GM12878 (cell line): ENCODE results near the gene NOC2L. TPM values are rescaled to one million over a fixed set of nuclear protein-coding genes. Genes with fewer than 3 reads are reported as not detected.

Experiments used
- ATF2 ChIP-seq: IDR thresholded peaks from 2 replicates; pipeline ENCODE4 v1.6.1; 2012; ENCODE audit warnings: low read length, inconsistent platforms
- EGR1 ChIP-seq, 2 experiments: IDR thresholded peaks; 1 replicate in 1 of 2; 2 replicates in 1 of 2; pipeline ENCODE4 v1.6.1; 2011 to 2012; ENCODE audit warnings: low read depth in 2 of 2, low read length in 2 of 2, borderline replicate concordance in 1 of 2, mild to moderate bottlenecking in 1 of 2, moderate library complexity in 1 of 2
- ELK1 ChIP-seq: IDR thresholded peaks from 2 replicates; pipeline ENCODE4 v1.6.1; 2012; ENCODE audit warnings: low read depth, low read length, improper control_type of control experiment
- FOXK2 ChIP-seq: fragments of 450-650 bp; IDR thresholded peaks from 2 replicates; pipeline ENCODE4 v1.6.1; 2017; ENCODE audit warnings: mild to moderate bottlenecking, moderate library complexity
- LARP7 ChIP-seq: fragments of 450-650 bp; IDR thresholded peaks from 2 replicates; pipeline ENCODE4 v1.6.1; 2017; ENCODE audit warnings: mild to moderate bottlenecking
- NR2F1 ChIP-seq: fragments of 450-650 bp; conservative IDR thresholded peaks from 2 replicates; pipeline ENCODE4 v1.6.1; 2017; ENCODE audit warnings: mild to moderate bottlenecking
- POLR2AphosphoS5 ChIP-seq: IDR thresholded peaks from 2 replicates; pipeline ENCODE4 v1.6.1; 2011; ENCODE audit warnings: mild to moderate bottlenecking, low read length, inconsistent platforms
- RB1 ChIP-seq: fragments of 450-650 bp; formaldehyde crosslinking; IDR thresholded peaks from 2 replicates; pipeline ENCODE4 v1.6.1; 2017; ENCODE audit warnings: mild to moderate bottlenecking, borderline replicate concordance
- SP1 ChIP-seq: IDR thresholded peaks from one replicate; pipeline ENCODE4 v1.6.1; 2011; ENCODE audit warnings: low read depth, low read length
- ZNF207 ChIP-seq: fragments of 450-650 bp; IDR thresholded peaks from 2 replicates; pipeline ENCODE4 v1.6.1; 2014; ENCODE audit warnings: antibody characterized with exemption, mild to moderate bottlenecking, borderline replicate concordance
- polyA plus RNA-seq, 11 experiments: library from polyadenylated mRNA; depleted of rRNA in 4 of 11; unstranded in 6 of 11; stranded (reverse) in 5 of 11; fragments of >200 nt; fragmentation: Nextera tagmentation in 4 of 11; fragmentation: Illumina TruSeq in 1 of 11; extraction: Ambion mirVana in 4 of 11; extraction: Trizol in 1 of 11; gene quantifications; 1 replicate in 1 of 11; 2 replicates in 10 of 11; pipeline versions ENCODE4 v1.2.1 to v1.2.3, GENCODE V29; 2011 to 2016; ENCODE audit warnings: inconsistent platforms in 2 of 11, missing spikeins in 2 of 11, low read depth in 1 of 11
- total RNA-seq, 4 experiments: library from RNA; depleted of rRNA in 3 of 4; stranded (reverse); fragments of >200 nt in 3 of 4; fragmentation: Illumina TruSeq in 1 of 4; extraction: Trizol in 1 of 4; gene quantifications; 2 replicates each; pipeline versions ENCODE4 v1.2.1 to v1.2.3, GENCODE V29; 2013 to 2021
- TF ChIP-seq, protein P1 (sequence below): fragments of 450-650 bp; IDR thresholded peaks from 2 replicates; pipeline ENCODE4 v1.6.1; 2018; ENCODE audit warnings: mild to moderate bottlenecking, low read depth, moderate library complexity; ENCODE audit not compliant: partially characterized antibody
- TF ChIP-seq, protein P2 (sequence below): fragments of 450-650 bp; IDR thresholded peaks from 2 replicates; pipeline ENCODE4 v1.6.1; 2017; ENCODE audit warnings: antibody characterized with exemption, mild to moderate bottlenecking, moderate library complexity
- TF ChIP-seq, protein P3 (sequence below): IDR thresholded peaks from 2 replicates; pipeline ENCODE4 v1.6.1; 2012; ENCODE audit warnings: improper control_type of control experiment, low read depth, low read length; ENCODE audit not compliant: insufficient replicate concordance
- TF ChIP-seq, protein P4 (sequence below): IDR thresholded peaks from 2 replicates; pipeline ENCODE4 v1.6.1; 2012; ENCODE audit warnings: low read depth, low read length, improper control_type of control experiment

The NOC2L gene
- total and polyA plus RNA-seq, 10 of the 15 experiments (the other 5 are each of a cell fraction or from before 2014, with no cell fraction given), result 1.3 to 171 (median 64.3) TPM

- TF ChIP-seq, protein P1, sequence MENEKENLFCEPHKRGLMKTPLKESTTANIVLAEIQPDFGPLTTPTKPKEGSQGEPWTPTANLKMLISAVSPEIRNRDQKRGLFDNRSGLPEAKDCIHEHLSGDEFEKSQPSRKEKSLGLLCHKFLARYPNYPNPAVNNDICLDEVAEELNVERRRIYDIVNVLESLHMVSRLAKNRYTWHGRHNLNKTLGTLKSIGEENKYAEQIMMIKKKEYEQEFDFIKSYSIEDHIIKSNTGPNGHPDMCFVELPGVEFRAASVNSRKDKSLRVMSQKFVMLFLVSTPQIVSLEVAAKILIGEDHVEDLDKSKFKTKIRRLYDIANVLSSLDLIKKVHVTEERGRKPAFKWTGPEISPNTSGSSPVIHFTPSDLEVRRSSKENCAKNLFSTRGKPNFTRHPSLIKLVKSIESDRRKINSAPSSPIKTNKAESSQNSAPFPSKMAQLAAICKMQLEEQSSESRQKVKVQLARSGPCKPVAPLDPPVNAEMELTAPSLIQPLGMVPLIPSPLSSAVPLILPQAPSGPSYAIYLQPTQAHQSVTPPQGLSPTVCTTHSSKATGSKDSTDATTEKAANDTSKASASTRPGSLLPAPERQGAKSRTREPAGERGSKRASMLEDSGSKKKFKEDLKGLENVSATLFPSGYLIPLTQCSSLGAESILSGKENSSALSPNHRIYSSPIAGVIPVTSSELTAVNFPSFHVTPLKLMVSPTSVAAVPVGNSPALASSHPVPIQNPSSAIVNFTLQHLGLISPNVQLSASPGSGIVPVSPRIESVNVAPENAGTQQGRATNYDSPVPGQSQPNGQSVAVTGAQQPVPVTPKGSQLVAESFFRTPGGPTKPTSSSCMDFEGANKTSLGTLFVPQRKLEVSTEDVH, result no peak
- peak in 1 of 2 experiments; percentile 53; a peak in 1 of 3 replicates for TF ChIP-seq EGR1 (IDR thresholded peaks at IDR 0.05; ENCODE audit: borderline replicate concordance in 1 of 2, low read depth in 2 of 2, low read length in 2 of 2)
- TF ChIP-seq FOXK2, result no peak
- no peak for TF ChIP-seq RB1
- TF ChIP-seq, protein P2, sequence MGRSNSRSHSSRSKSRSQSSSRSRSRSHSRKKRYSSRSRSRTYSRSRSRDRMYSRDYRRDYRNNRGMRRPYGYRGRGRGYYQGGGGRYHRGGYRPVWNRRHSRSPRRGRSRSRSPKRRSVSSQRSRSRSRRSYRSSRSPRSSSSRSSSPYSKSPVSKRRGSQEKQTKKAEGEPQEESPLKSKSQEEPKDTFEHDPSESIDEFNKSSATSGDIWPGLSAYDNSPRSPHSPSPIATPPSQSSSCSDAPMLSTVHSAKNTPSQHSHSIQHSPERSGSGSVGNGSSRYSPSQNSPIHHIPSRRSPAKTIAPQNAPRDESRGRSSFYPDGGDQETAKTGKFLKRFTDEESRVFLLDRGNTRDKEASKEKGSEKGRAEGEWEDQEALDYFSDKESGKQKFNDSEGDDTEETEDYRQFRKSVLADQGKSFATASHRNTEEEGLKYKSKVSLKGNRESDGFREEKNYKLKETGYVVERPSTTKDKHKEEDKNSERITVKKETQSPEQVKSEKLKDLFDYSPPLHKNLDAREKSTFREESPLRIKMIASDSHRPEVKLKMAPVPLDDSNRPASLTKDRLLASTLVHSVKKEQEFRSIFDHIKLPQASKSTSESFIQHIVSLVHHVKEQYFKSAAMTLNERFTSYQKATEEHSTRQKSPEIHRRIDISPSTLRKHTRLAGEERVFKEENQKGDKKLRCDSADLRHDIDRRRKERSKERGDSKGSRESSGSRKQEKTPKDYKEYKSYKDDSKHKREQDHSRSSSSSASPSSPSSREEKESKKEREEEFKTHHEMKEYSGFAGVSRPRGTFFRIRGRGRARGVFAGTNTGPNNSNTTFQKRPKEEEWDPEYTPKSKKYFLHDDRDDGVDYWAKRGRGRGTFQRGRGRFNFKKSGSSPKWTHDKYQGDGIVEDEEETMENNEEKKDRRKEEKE, result no peak
- TF ChIP-seq, protein P3, sequence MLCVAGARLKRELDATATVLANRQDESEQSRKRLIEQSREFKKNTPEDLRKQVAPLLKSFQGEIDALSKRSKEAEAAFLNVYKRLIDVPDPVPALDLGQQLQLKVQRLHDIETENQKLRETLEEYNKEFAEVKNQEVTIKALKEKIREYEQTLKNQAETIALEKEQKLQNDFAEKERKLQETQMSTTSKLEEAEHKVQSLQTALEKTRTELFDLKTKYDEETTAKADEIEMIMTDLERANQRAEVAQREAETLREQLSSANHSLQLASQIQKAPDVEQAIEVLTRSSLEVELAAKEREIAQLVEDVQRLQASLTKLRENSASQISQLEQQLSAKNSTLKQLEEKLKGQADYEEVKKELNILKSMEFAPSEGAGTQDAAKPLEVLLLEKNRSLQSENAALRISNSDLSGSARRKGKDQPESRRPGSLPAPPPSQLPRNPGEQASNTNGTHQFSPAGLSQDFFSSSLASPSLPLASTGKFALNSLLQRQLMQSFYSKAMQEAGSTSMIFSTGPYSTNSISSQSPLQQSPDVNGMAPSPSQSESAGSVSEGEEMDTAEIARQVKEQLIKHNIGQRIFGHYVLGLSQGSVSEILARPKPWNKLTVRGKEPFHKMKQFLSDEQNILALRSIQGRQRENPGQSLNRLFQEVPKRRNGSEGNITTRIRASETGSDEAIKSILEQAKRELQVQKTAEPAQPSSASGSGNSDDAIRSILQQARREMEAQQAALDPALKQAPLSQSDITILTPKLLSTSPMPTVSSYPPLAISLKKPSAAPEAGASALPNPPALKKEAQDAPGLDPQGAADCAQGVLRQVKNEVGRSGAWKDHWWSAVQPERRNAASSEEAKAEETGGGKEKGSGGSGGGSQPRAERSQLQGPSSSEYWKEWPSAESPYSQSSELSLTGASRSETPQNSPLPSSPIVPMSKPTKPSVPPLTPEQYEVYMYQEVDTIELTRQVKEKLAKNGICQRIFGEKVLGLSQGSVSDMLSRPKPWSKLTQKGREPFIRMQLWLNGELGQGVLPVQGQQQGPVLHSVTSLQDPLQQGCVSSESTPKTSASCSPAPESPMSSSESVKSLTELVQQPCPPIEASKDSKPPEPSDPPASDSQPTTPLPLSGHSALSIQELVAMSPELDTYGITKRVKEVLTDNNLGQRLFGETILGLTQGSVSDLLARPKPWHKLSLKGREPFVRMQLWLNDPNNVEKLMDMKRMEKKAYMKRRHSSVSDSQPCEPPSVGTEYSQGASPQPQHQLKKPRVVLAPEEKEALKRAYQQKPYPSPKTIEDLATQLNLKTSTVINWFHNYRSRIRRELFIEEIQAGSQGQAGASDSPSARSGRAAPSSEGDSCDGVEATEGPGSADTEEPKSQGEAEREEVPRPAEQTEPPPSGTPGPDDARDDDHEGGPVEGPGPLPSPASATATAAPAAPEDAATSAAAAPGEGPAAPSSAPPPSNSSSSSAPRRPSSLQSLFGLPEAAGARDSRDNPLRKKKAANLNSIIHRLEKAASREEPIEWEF, result no peak
- TF ChIP-seq POLR2AphosphoS5, result no peak
- no peak for TF ChIP-seq ZNF207
- TF ChIP-seq ATF2, result no peak
- TF ChIP-seq ELK1, result no peak
- 0 out of 2 replicates have a peak, but pooled peaks have one; percentile 28 for TF ChIP-seq NR2F1
- TF ChIP-seq LARP7, result no peak
- TF ChIP-seq, protein P4, sequence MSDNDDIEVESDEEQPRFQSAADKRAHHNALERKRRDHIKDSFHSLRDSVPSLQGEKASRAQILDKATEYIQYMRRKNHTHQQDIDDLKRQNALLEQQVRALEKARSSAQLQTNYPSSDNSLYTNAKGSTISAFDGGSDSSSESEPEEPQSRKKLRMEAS, result no peak
- TF ChIP-seq SP1, result no peak
Measured at GRCh38 chr1:940107-941014, 18.7 kb downstream of the NOC2L start (continued).
